GM21381 (cell line): ENCODE measurements around the gene EXOC1L.

Experiments
- ATAC-seq: cut with Tn5 transposase; IDR thresholded peaks from one replicate; pipeline ENCODE4 v1.9.1; 2021; ENCODE audit warnings: mild to moderate bottlenecking, moderate library complexity; ENCODE audit not compliant: unreplicated experiment

The EXOC1L gene, protein sequence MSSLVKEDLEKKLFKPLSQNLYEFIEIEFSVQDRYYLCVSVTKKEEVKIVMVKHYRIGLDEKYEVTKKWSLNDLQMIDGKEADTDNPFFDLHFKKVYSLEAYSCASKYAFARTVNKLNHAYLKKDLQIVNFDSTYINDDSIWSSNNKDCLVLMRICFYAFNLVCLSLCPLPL

GRCh38 chr4:55819634-55820033 lies at the start of gene EXOC1L:
Gene EXOC1L, plus strand, starts transcription at chr4:55819790. Its CDS starts 237 bp downstream, at chr4:55820027.
- ATAC-seq = no peak

GRCh38 chr4:55770662-55771061 lies 48.9 kb upstream of the EXOC1L start:
- no peak for ATAC-seq

- ATAC-seq = no peak
Observed at GRCh38 chr4:55781341-55781740, 38.2 kb upstream of the EXOC1L start.

DNA sequence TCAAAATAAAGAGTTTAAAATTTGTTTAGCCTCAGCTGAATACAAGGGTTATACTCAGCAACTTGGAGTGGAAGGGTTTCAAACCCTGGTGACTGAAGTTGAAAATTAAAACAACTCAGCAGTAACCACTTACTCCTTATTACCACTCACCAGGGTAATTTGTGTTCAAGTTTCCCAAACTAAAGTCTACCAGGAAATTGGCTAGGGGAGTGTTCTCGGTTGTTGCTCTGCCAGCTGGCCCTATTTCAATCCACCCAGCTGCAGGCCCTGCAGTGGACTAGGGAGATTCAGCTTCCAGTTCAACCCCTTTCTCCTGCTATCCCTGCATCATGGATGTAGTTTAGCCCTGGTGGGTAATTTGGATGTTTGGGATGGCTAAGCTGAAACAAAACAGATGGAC lies 37.8 kb upstream of the EXOC1L start:
- no peak for ATAC-seq

GRCh38 chr4:55783584-55783983 lies 36.0 kb upstream of the EXOC1L start:
- no peak for ATAC-seq

- ATAC-seq = no peak
Observed at GRCh38 chr4:55784747-55785146, 34.8 kb upstream of the EXOC1L start.

DNA sequence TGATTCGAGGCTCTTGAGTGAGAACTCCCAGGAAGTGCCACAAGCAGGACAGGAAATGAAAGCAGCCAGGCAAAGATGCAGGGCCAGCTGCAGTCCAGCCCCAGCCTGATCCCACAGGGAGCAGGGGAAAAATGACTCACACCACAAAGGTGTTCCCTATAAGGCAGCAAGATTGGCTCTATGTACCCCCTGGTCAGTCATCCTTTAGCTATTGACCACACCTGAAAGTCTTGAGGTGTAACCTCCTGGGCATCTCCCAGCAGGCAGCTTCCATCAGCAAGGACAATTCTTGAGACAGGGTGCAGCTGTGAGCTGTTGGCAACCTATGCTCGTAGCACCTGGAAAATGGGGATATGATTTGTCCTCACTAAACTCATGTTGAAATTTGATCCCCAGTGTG lies 27.9 kb upstream of the EXOC1L start:
- ATAC-seq = no peak

GRCh38 chr4:55793479-55793878 lies 26.1 kb upstream of the EXOC1L start:
- no peak for ATAC-seq

DNA sequence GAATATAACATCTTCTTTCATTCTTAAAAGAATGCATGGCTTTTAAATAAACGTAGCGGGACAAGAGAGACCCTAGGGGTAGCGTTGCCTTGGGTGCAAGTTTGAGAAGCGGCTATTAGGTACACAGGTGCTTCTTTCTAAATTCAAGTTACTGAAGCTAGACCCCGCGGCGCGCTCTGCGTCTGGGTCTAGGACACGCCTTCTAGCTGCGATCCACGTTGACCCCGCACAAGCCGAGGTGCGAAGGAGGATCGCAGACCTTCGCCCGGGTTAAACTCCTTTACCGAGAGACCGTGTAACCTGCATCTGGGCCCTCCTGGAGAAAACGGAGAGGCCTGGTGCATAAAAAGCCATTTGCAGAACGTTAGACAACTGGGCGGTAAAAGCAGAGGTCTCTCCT lies 25.5 kb upstream of the EXOC1L start:
- ATAC-seq = no peak

DNA sequence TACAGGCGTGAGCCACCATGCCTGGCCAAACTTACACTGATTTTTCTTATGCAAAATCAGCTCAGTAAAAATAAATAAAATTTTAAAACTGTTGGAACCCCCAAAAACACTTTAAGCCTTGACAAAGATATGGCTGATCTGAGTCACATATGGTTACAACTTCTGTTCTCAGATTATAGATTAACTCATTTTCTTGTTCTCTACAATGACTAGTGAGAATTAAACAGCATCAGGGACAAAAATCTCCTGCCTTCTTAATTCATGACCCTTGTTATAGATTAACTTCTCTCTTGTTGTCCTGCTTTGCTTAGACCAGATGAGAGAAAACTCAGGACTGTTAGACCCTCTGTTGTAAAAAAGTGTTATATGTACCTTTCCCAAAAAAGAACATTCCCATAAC lies 24.2 kb upstream of the EXOC1L start:
- ATAC-seq = no peak

GRCh38 chr4:55801498-55801897 lies 18.1 kb upstream of the EXOC1L start:
- no peak for ATAC-seq

GRCh38 chr4:55807556-55807955 lies 12.0 kb upstream of the EXOC1L start:
- no peak for ATAC-seq

DNA sequence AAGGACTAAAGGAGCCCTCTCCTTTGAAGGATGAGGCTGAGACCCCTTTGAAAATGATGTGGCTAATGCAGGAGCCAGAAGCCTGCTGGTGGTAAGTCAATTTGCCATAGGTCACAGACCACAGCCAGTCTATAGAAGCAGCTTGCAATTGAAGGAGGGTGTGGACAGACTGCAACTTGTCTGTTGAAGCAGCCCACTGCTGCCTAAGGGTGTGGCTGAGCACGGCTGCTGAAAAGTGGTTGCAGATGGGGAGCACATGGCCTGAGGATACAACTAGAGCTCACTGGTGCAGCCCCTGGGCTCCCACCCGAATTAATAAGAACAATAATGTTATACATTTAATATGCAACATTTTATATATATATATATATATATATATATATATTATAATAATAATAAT lies 11.4 kb upstream of the EXOC1L start:
- no peak for ATAC-seq

GRCh38 chr4:55808632-55809031 lies 11.0 kb upstream of the EXOC1L start:
- no peak for ATAC-seq

DNA sequence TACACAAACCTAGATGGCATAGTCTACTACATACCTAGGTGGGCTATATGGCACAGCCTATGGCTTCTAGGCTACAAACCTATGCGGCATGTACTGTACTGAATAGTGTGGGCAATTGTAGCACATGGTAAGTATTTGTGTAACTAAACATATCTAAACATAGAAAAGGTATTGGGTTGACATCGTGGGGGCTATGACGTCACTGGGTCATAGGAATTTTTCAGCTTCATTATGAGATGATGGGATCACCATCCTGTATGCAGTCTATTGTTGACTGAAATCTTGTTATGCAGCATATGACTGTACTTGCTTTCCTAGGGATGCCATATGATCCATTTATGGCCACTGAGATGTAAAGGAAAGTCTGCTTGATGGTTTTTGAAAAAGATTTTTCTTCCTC lies 1.9 kb upstream of the EXOC1L start:
- no peak for ATAC-seq

DNA sequence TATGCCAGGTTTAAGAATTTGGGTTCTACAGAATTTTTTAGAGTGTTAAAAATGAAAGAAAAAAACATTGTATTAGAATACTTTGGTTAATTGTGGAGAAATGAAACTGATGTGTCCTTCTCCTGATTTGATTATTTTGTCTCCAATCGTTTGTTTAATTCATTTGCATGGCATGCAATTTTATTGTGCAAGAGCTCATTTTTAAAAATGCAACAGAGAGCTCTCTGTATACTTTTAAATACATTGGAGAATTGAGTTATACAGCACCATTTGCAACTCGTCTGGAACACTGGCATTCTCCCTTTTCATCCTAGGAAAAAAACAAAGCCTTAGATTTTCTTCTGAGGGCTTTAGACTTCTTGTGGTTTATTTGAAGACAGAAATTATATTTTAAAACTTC lies 689 bp downstream of the EXOC1L start:
- ATAC-seq = no peak

- ATAC-seq = no peak
Observed at GRCh38 chr4:55822329-55822728, 2.7 kb downstream of the EXOC1L start.

DNA sequence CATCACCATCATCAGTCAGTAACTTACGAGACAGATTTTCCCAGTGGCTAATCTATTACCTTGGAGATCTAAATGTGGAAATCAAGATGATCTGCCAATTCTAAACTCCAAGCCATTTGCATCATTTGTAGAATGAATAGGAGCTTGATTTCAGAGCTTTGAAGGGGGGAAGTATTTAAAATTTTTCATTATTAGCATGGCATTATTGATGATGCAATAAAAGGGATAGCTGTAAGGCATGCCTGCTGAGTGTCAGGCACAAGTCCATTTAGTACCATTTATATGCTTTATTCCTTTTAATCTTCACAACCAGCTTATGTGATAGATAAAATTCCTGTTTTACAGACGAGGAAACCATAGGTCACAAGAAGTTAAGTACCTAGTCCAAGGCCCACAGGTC lies 5.3 kb downstream of the EXOC1L start:
- ATAC-seq = no peak

DNA sequence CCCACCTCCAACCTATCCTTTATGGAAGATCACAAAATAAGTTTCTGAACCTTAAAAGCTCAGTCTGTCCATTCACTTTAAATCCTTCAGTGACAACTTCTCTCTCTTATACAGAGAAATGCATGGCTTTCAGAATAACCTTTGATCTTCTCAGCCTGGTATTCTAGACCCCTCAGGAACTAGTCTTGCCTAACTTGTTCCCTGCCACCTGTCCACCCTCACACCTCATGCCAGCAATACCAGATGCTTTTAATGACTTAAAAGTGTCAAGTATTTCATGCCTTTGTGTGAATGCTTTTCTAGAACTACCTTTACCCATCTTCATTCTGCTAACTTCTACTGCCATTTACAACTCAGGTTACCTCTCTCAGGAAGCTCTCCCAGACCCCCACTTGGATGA lies 7.4 kb downstream of the EXOC1L start:
- ATAC-seq = no peak

- no peak for ATAC-seq
Observed at GRCh38 chr4:55827582-55827981, 8.0 kb downstream of the EXOC1L start.

GRCh38 chr4:55830048-55830447 lies 10.5 kb downstream of the EXOC1L start:
- ATAC-seq = no peak

DNA sequence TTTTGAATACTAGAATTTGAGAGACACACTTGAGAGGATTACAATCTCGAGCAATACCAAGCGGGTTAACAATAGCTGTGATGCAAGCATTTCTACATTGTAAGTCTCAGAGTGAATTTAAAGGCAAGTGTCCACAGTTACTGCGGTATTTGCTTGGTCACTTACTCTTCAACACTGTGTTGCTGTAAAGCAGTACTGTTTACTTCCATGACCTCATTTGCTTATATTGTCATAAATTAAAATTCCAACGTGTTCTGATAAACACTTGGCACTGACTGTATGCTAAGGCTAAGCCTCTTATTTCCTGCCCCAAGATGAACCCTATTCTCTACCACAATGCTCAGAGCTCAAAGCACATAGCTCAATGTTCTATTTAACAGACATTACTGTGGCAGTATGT lies 11.1 kb downstream of the EXOC1L start:
- ATAC-seq = no peak

GRCh38 chr4:55834086-55834795 lies 14.7 kb downstream of the EXOC1L start:
- no peak for ATAC-seq
